Kidney epithelial cell (primary cell): ENCODE measurements around the gene DPP9. TPM values are rescaled to one million over a fixed set of nuclear protein-coding genes. Genes with fewer than 3 reads are reported as not detected.

Source experiments
- DNase-seq: peaks from one replicate; pipeline ENCODE4 v3.0.0-alpha.2; 2010; ENCODE audit warnings: low read depth
- H3K27me3 ChIP-seq: 2 replicates; pipeline ENCODE4 v1.6.0; 2011; ENCODE audit warnings: low read length; ENCODE audit not compliant: control insufficient read depth, insufficient read depth
- H3K36me3 ChIP-seq: 2 replicates; pipeline ENCODE4 v1.5.1; 2011; ENCODE audit warnings: low read length; ENCODE audit not compliant: control insufficient read depth, insufficient read depth
- H3K4me3 ChIP-seq: 2 replicates; pipeline ENCODE4 v1.5.1; 2011; ENCODE audit warnings: low read depth, mild to moderate bottlenecking, control low read depth, low read length
- total RNA-seq: library from RNA; depleted of rRNA; stranded (reverse); fragments of >200 nt; gene quantifications from 2 replicates; pipeline ENCODE4 v1.2.3, GENCODE V29; 2015
- TF ChIP-seq, protein P1 (sequence below): IDR thresholded peaks from 2 replicates; pipeline ENCODE4 v1.5.1; 2011; ENCODE audit warnings: mild to moderate bottlenecking, moderate library complexity, low read length, control low read depth, inconsistent platforms; ENCODE audit not compliant: insufficient read depth, poor library complexity, severe bottlenecking

Gene DPP9
- total RNA-seq, 1 donor from 2014 or later = 67.8 TPM

DNA sequence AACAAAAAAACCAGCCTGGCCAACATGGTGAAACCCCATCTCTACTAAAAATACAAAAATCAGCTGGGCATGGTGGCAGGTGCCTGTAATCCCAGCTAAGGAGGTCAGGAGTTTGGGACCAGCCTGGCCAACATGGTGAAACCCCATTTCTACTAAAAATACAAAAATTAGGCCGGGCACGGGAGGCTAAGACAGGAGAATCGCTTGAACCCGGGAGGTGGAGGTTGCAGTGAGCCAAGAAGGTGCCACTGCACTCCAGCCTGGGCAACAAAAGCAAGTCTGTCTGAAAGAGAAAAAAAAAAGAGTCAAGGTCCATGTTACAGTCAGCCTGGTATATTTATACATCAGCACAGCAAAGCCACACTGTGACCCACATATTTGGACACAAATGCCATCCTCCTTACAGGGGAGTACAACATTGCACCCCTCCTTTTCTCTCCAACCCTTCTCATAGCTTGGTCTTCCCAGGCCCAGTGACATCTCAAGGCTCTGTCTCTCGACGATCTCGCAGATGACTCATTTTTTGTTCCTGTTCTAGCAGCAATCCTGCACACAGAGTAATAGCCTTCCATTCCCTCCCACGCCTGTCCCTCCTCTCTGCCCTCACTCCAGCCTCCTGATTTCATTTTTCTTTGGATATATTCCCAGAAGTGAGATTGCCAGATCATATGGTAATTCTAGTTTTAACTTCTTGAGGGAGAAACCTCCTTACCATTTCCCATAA, 21.0 kb upstream of the DPP9 start:
- DNase-seq = no peak
- peaks cover 13% of the 10 kb centered on the region for H3K27me3 ChIP-seq
- no peaks in the 10 kb centered on the region for H3K36me3 ChIP-seq
- no peak overlapping the region for H3K4me3 ChIP-seq
- TF ChIP-seq, protein P1, sequence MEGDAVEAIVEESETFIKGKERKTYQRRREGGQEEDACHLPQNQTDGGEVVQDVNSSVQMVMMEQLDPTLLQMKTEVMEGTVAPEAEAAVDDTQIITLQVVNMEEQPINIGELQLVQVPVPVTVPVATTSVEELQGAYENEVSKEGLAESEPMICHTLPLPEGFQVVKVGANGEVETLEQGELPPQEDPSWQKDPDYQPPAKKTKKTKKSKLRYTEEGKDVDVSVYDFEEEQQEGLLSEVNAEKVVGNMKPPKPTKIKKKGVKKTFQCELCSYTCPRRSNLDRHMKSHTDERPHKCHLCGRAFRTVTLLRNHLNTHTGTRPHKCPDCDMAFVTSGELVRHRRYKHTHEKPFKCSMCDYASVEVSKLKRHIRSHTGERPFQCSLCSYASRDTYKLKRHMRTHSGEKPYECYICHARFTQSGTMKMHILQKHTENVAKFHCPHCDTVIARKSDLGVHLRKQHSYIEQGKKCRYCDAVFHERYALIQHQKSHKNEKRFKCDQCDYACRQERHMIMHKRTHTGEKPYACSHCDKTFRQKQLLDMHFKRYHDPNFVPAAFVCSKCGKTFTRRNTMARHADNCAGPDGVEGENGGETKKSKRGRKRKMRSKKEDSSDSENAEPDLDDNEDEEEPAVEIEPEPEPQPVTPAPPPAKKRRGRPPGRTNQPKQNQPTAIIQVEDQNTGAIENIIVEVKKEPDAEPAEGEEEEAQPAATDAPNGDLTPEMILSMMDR = no peak

DNA sequence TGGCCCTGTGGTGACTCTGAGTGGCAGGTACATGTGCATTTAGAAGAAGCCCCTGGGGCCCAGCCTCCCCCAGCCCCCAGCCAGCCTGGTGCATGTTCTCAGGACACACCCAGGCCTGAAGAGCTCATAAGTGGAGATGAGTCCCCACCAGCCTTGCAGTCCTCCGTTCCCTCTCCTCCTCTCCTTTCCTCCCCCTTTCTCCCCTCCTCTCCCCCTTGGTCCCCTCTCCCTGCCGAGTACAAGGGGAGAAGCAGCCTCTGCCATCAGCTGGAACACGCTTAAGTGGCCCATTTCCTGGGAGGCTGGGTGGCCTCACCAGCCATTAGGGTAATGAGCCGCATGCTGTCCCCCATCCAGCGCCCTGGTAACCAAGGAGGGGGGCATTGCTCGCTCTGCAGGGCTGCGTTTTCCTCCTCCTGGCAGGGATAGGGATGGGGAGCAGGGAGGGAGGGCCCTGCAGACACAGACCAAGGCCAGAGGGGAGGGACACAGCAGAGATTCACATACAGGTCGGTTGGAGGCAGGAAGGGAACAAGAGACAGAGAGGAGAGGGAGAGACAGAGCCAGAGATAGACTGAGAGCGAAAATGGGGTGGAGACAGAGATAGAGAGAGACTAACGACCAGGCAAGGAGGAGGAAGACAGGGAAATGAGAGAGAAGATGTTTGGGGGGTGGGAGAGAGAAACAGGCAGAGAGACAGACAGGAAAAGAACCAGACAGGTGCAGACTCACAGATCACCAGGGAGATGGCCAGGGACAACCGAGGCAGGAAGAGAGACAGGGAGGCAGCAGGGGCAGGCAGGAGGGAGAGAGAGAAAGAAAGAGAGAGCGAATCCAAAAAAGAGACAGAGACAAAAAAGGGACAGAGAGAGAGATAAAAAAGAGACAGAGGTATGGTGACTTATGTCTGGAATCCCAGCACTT, 19.3 kb upstream of the DPP9 start:
- H3K36me3 ChIP-seq = no peaks in the 10 kb centered on the region
- no peak for DNase-seq
- H3K4me3 ChIP-seq = no peak overlapping the region
- H3K27me3 ChIP-seq = peaks cover 12% of the 10 kb centered on the region
- TF ChIP-seq, protein P1 = no peak

DNA sequence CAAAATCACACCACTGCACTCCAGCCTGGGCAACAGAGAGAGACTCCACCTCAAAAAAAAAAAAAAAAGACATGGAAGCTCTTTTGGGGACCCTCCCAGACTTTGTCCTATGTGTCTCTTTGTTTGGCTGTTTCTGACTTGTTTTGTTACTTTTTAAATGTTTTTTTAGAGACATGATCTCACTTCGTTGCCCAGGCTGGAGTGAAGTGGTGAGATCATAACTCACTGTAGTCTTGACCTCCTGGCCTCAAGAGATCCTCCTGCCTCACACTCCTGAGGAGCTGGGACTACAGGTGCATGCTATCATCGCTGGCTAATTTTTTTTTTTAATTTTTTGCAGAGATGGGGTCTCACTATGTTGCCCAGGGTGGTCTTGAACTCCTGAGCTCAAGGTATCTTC, 16.4 kb upstream of the DPP9 start:
- TF ChIP-seq, protein P1 = no peak
- DNase-seq = no peak
- Histone ChIP-seq H3K27me3 (peaks cover 13% of the 10 kb centered on the region), H3K4me3 (no peak overlapping the region), H3K36me3 (no peaks in the 10 kb centered on the region)

DNA sequence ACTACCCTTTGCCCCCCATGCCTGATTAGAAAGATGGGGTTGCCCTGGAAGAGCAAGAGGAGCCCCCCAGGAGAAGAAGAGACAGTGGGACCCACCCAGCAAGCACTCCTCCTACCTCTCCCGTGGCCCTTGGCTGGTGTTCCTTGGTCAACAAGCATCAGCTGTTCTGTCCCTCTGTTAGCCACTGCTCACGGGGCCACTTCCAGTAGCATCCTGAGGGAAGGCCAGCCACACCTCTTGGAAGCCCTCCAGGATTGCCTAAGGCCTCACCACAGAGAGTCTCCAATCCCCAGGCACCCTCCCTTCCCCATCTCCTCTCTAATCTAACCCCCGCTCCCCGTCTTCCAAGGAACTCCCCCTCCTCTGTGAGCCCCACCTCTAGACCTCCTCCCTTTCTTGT, 15.1 kb upstream of the DPP9 start:
- Histone ChIP-seq H3K36me3 (no peaks in the 10 kb centered on the region), H3K27me3 (peaks cover 15% of the 10 kb centered on the region), H3K4me3 (no peak overlapping the region)
- DNase-seq = no peak
- TF ChIP-seq, protein P1 = no peak

DNA sequence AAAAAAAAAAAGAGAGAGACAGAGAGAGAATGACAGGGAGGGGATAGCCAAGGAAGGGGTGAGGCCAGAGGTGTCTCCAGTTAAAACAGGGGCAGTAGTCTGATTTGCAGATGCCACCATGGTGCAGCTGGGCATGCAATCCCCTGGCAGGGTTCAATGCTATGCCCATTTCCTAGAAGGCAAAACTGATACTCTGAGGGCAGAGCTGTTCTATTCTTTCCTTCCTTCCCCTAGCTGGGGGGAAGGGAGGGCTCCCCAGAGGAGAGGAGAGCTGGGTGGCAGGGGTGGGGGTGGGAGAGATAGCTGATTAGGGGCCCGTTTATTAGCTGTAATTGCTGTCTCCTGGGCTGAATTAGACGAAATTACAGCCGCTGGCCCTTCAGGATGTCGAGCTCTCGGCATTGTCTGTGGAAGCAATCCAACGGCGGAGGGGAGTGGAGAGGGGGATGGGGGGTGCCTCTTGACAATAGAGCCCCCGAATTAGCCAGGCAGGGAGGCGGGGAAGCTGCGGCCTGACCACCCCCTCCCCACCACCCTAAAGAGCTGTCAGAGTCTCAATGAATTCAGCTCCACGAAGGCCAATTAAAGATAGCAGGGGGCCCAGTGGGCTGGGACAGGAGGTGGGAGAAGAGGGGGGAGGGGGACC, 14.4 kb upstream of the DPP9 start:
- DNase-seq = no peak
- H3K36me3 ChIP-seq = no peaks in the 10 kb centered on the region
- H3K27me3 ChIP-seq = peaks cover 15% of the 10 kb centered on the region
- no peak overlapping the region for H3K4me3 ChIP-seq
- TF ChIP-seq, protein P1 = no peak
